GDM1 (cell line): ENCODE data around the gene KLF14.
"Not testable (repeated sequence)": the region's sequence is repeated elsewhere in the genome, so short reads cannot be mapped to it uniquely, and the experiment has no call there.

Source experiments
- DNase-seq: peaks from one replicate; lab custom pipeline; 2025; lab: John Stamatoyannopoulos, UW

The KLF14 gene

GRCh38 chr7:130733931-130734814 lies at the start of gene KLF14:
Gene KLF14, minus strand, starts transcription at chr7:130734207. Its CDS starts 174 bp downstream, at chr7:130734033.
- no peak for DNase-seq

- DNase-seq = no peak
Measured at GRCh38 chr7:130781346-130781745, 47.3 kb upstream of the KLF14 start.

- DNase-seq = no peak
Measured at GRCh38 chr7:130777426-130777825, 43.4 kb upstream of the KLF14 start.

- not testable (repeated sequence) for DNase-seq
Measured at GRCh38 chr7:130772456-130772855, 38.4 kb upstream of the KLF14 start.

GRCh38 chr7:130768854-130769253 lies 34.8 kb upstream of the KLF14 start:
- DNase-seq = no peak

GRCh38 chr7:130764569-130764968 lies 30.6 kb upstream of the KLF14 start:
- not testable (repeated sequence) for DNase-seq

GRCh38 chr7:130758429-130759056 lies 24.5 kb upstream of the KLF14 start:
- DNase-seq = no peak

GRCh38 chr7:130756316-130756715 lies 22.3 kb upstream of the KLF14 start:
- DNase-seq = no peak

- DNase-seq = no peak
Measured at GRCh38 chr7:130752424-130752823, 18.4 kb upstream of the KLF14 start.

- DNase-seq = no peak
Measured at GRCh38 chr7:130750755-130751154, 16.7 kb upstream of the KLF14 start.

- DNase-seq = no peak
Measured at GRCh38 chr7:130748531-130749389, 14.8 kb upstream of the KLF14 start.

GRCh38 chr7:130741331-130741995 lies 7.5 kb upstream of the KLF14 start:
- DNase-seq = no peak

GRCh38 chr7:130740606-130741005 lies 6.6 kb upstream of the KLF14 start:
- DNase-seq = no peak

- no peak for DNase-seq
Measured at GRCh38 chr7:130736298-130736900, 2.4 kb upstream of the KLF14 start.

- no peak for DNase-seq
Measured at GRCh38 chr7:130734815-130735716, 1.1 kb upstream of the KLF14 start.

GRCh38 chr7:130732980-130733930 lies 752 bp downstream of the KLF14 start:
- DNase-seq = no peak

GRCh38 chr7:130723784-130724183 lies 10.2 kb downstream of the KLF14 start:
- no peak for DNase-seq

GRCh38 chr7:130721486-130722277 lies 12.3 kb downstream of the KLF14 start:
- DNase-seq = no peak
